Measurements from ENCODE around the gene PHF21A.

PHF21A gene

GRCh38 chr11:46073632-46074031 lies 47.6 kb downstream of the PHF21A start:
- no peak overlapping the region for H2BK120ac ChIP-seq (ENCODE audit: low read depth, low read length)
- H3K14ac ChIP-seq (ENCODE audit: low read length in 2 of 2): no peak overlapping the region
- H2BK5ac ChIP-seq (ENCODE audit: low read depth, low read length, poor library complexity, severe bottlenecking): no peak overlapping the region
- H3K4ac ChIP-seq (ENCODE audit: low read depth in 1 of 2, low read length in 2 of 2): no peak overlapping the region
- DNase-seq: no peak
- 88% methylated on average over 1 of the region's 1 CpG for WGBS
- H4K8ac ChIP-seq (ENCODE audit: low read length): no peak overlapping the region
- H3K79me1 ChIP-seq (replicated peaks; ENCODE audit: low read length, poor library complexity, severe bottlenecking): peaks cover 9% of the 10 kb centered on the region
- H2AK5ac ChIP-seq (ENCODE audit: low read length, severe bottlenecking): no peak overlapping the region
- no peak overlapping the region for H3K4me2 ChIP-seq (ENCODE audit: low read length, poor library complexity, severe bottlenecking)
- H2BK12ac ChIP-seq (ENCODE audit: low read length in 2 of 2): no peak overlapping the region
- H3K27me3 ChIP-seq (ENCODE audit: control insufficient read depth in 1 of 2, insufficient read depth in 1 of 2, low read length in 2 of 2): no peaks in the 10 kb centered on the region
- no peaks in the 10 kb centered on the region for H3K4me1 ChIP-seq (ENCODE audit: control insufficient read depth, insufficient read depth, low read depth, low read length)
- H2AFZ ChIP-seq (ENCODE audit: low read depth, low read length): no peak overlapping the region
- no peak overlapping the region for H3K18ac ChIP-seq (ENCODE audit: low read depth in 1 of 2, low read length in 2 of 2)
- no peak overlapping the region for H3K9ac ChIP-seq (ENCODE audit: low read length)
- no peak overlapping the region for H3K23ac ChIP-seq (ENCODE audit: low read length in 2 of 2)
- H3K27ac ChIP-seq (ENCODE audit: low read length, poor library complexity, severe bottlenecking): no peak overlapping the region
- no peak overlapping the region for H2BK15ac ChIP-seq (ENCODE audit: low read depth, poor library complexity, severe bottlenecking)
- H3K4me3 ChIP-seq (ENCODE audit: insufficient read depth in 1 of 2, low read depth in 1 of 2, low read length in 2 of 2): no peak overlapping the region
- H3K36me3 ChIP-seq (ENCODE audit: control insufficient read depth in 1 of 2, insufficient read depth in 2 of 2, low read depth in 1 of 2, low read length in 2 of 2): peaks cover 2 to 49% of the 10 kb centered on the region in 2 experiments
- H3K9me3 ChIP-seq (ENCODE audit: control insufficient read depth, low read length): no peaks in the 10 kb centered on the region
- no peak overlapping the region for H4K91ac ChIP-seq (ENCODE audit: low read length)

- no peak overlapping the region for H3K27ac ChIP-seq (ENCODE audit: low read length, poor library complexity, severe bottlenecking)
- peak overlapping the region in 1 of 2 experiments; percentile 12 for H3K4me3 ChIP-seq (ENCODE audit: insufficient read depth in 1 of 2, low read depth in 1 of 2, low read length in 2 of 2)
- H2BK15ac ChIP-seq (ENCODE audit: low read depth, poor library complexity, severe bottlenecking): no peak overlapping the region
- H3K9ac ChIP-seq (ENCODE audit: low read length): peak overlapping the region; percentile 33
- H3K36me3 ChIP-seq (ENCODE audit: control insufficient read depth in 1 of 2, insufficient read depth in 2 of 2, low read depth in 1 of 2, low read length in 2 of 2): peaks cover 2 to 53% of the 10 kb centered on the region in 2 experiments
- DNase-seq: peak; percentile 42
- H2BK120ac ChIP-seq (ENCODE audit: low read depth, low read length): no peak overlapping the region
- H2AFZ ChIP-seq (ENCODE audit: low read depth, low read length): no peak overlapping the region
- WGBS: 33% methylated on average over 2 of the region's 4 CpGs
- H3K79me1 ChIP-seq (replicated peaks; ENCODE audit: low read length, poor library complexity, severe bottlenecking): peaks cover 7% of the 10 kb centered on the region
- H3K18ac ChIP-seq (ENCODE audit: low read depth in 1 of 2, low read length in 2 of 2): no peak overlapping the region
- H2BK5ac ChIP-seq (ENCODE audit: low read depth, low read length, poor library complexity, severe bottlenecking): no peak overlapping the region
- H3K4ac ChIP-seq (ENCODE audit: low read depth in 1 of 2, low read length in 2 of 2): no peak overlapping the region
- no peaks in the 10 kb centered on the region for H3K9me3 ChIP-seq (ENCODE audit: control insufficient read depth, low read length)
- H4K8ac ChIP-seq (ENCODE audit: low read length): no peak overlapping the region
- H4K91ac ChIP-seq (ENCODE audit: low read length): no peak overlapping the region
- no peak overlapping the region for H3K23ac ChIP-seq (ENCODE audit: low read length in 2 of 2)
- H3K4me2 ChIP-seq (ENCODE audit: low read length, poor library complexity, severe bottlenecking): no peak overlapping the region
- no peak overlapping the region for H2BK12ac ChIP-seq (ENCODE audit: low read length in 2 of 2)
- H2AK5ac ChIP-seq (ENCODE audit: low read length, severe bottlenecking): no peak overlapping the region
- H3K27me3 ChIP-seq (ENCODE audit: control insufficient read depth in 1 of 2, insufficient read depth in 1 of 2, low read length in 2 of 2): no peaks in the 10 kb centered on the region
- H3K4me1 ChIP-seq (ENCODE audit: control insufficient read depth, insufficient read depth, low read depth, low read length): no peaks in the 10 kb centered on the region
- H3K14ac ChIP-seq (ENCODE audit: low read length in 2 of 2): no peak overlapping the region
These were observed 48.9 kb downstream of the PHF21A start for GRCh38 chr11:46072172-46072964.

GRCh38 chr11:46071091-46071490 lies 50.2 kb downstream of the PHF21A start:
- H3K4me2 ChIP-seq (ENCODE audit: low read length, poor library complexity, severe bottlenecking): no peak overlapping the region
- no peak overlapping the region for H3K23ac ChIP-seq (ENCODE audit: low read length in 2 of 2)
- no peak overlapping the region for H2BK5ac ChIP-seq (ENCODE audit: low read depth, low read length, poor library complexity, severe bottlenecking)
- no peak overlapping the region for H3K27ac ChIP-seq (ENCODE audit: low read length, poor library complexity, severe bottlenecking)
- H3K36me3 ChIP-seq (ENCODE audit: control insufficient read depth in 1 of 2, insufficient read depth in 2 of 2, low read depth in 1 of 2, low read length in 2 of 2): peaks cover 2 to 46% of the 10 kb centered on the region in 2 experiments
- no peak overlapping the region for H4K8ac ChIP-seq (ENCODE audit: low read length)
- no peak overlapping the region for H3K9ac ChIP-seq (ENCODE audit: low read length)
- H3K18ac ChIP-seq (ENCODE audit: low read depth in 1 of 2, low read length in 2 of 2): no peak overlapping the region
- H2AFZ ChIP-seq (ENCODE audit: low read depth, low read length): no peak overlapping the region
- no peak overlapping the region for H3K4me3 ChIP-seq (ENCODE audit: insufficient read depth in 1 of 2, low read depth in 1 of 2, low read length in 2 of 2)
- H3K27me3 ChIP-seq (ENCODE audit: control insufficient read depth in 1 of 2, insufficient read depth in 1 of 2, low read length in 2 of 2): no peaks in the 10 kb centered on the region
- no peak overlapping the region for H2BK120ac ChIP-seq (ENCODE audit: low read depth, low read length)
- H3K9me3 ChIP-seq (ENCODE audit: control insufficient read depth, low read length): no peaks in the 10 kb centered on the region
- H4K91ac ChIP-seq (ENCODE audit: low read length): no peak overlapping the region
- H2AK5ac ChIP-seq (ENCODE audit: low read length, severe bottlenecking): no peak overlapping the region
- no peak overlapping the region for H2BK12ac ChIP-seq (ENCODE audit: low read length in 2 of 2)
- no peak overlapping the region for H2BK15ac ChIP-seq (ENCODE audit: low read depth, poor library complexity, severe bottlenecking)
- no peak overlapping the region for H3K14ac ChIP-seq (ENCODE audit: low read length in 2 of 2)
- peaks cover 10% of the 10 kb centered on the region for H3K79me1 ChIP-seq (replicated peaks; ENCODE audit: low read length, poor library complexity, severe bottlenecking)
- no peak for DNase-seq
- H3K4me1 ChIP-seq (ENCODE audit: control insufficient read depth, insufficient read depth, low read depth, low read length): peaks cover 1% of the 10 kb centered on the region
- no peak overlapping the region for H3K4ac ChIP-seq (ENCODE audit: low read depth in 1 of 2, low read length in 2 of 2)
- 100% methylated on average over 1 of the region's 1 CpG for WGBS

- Histone ChIP-seq H2BK15ac (ENCODE audit: low read depth, poor library complexity, severe bottlenecking) (no peak overlapping the region), H3K27ac (ENCODE audit: low read length, poor library complexity, severe bottlenecking) (no peak overlapping the region), H2AK5ac (ENCODE audit: low read length, severe bottlenecking) (no peak overlapping the region), H2BK120ac (ENCODE audit: low read depth, low read length) (no peak overlapping the region), H3K4me1 (ENCODE audit: control insufficient read depth, insufficient read depth, low read depth, low read length) (peaks cover 1% of the 10 kb centered on the region), H2AFZ (ENCODE audit: low read depth, low read length) (no peak overlapping the region), H3K36me3 (ENCODE audit: control insufficient read depth in 1 of 2, insufficient read depth in 2 of 2, low read depth in 1 of 2, low read length in 2 of 2) (peaks cover 2 to 60% of the 10 kb centered on the region in 2 experiments), H3K79me1 (replicated peaks; ENCODE audit: low read length, poor library complexity, severe bottlenecking) (peaks cover 11% of the 10 kb centered on the region), H3K4ac (ENCODE audit: low read depth in 1 of 2, low read length in 2 of 2) (no peak overlapping the region), H4K91ac (ENCODE audit: low read length) (no peak overlapping the region), H2BK5ac (ENCODE audit: low read depth, low read length, poor library complexity, severe bottlenecking) (no peak overlapping the region), H3K23ac (ENCODE audit: low read length in 2 of 2) (no peak overlapping the region), H3K4me3 (ENCODE audit: insufficient read depth in 1 of 2, low read depth in 1 of 2, low read length in 2 of 2) (no peak overlapping the region), H3K4me2 (ENCODE audit: low read length, poor library complexity, severe bottlenecking) (no peak overlapping the region), H3K14ac (ENCODE audit: low read length in 2 of 2) (no peak overlapping the region), H3K9me3 (ENCODE audit: control insufficient read depth, low read length) (no peaks in the 10 kb centered on the region), H2BK12ac (ENCODE audit: low read length in 2 of 2) (no peak overlapping the region), H3K27me3 (ENCODE audit: control insufficient read depth in 1 of 2, insufficient read depth in 1 of 2, low read length in 2 of 2) (no peaks in the 10 kb centered on the region), H3K9ac (ENCODE audit: low read length) (no peak overlapping the region), H4K8ac (ENCODE audit: low read length) (no peak overlapping the region), H3K18ac (ENCODE audit: low read depth in 1 of 2, low read length in 2 of 2) (no peak overlapping the region)
- DNase-seq: no peak
- 100% methylated on average over 2 of the region's 3 CpGs for WGBS
These were observed 51.7 kb downstream of the PHF21A start for GRCh38 chr11:46069595-46069994.
